Measurements from ENCODE around the gene PWWP3B.
"Not testable (repeated sequence)": the region's sequence is repeated elsewhere in the genome, so short reads cannot be mapped to it uniquely, and the experiment has no call there.

Gene PWWP3B

GRCh38 chrX:106168107-106168506 lies at the start of gene PWWP3B:
PWWP3B (plus strand) TSS chrX:106168305; CDS start chrX:106205433, 37,128 bp downstream.
- no peak for DNase-seq (ENCODE audit: low read depth, low spot score)

GRCh38 chrX:106139048-106139447 lies 29.1 kb upstream of the PWWP3B start:
- no peak for DNase-seq (ENCODE audit: low read depth, low spot score)

- no peak for DNase-seq (ENCODE audit: low read depth, low spot score)
These were observed 23.1 kb upstream of the PWWP3B start for GRCh38 chrX:106144755-106145639.

GRCh38 chrX:106150701-106151100 lies 17.4 kb upstream of the PWWP3B start:
- DNase-seq (ENCODE audit: low read depth, low spot score) = no peak

- DNase-seq (ENCODE audit: low read depth, low spot score) = no peak
These were observed 8.2 kb upstream of the PWWP3B start for GRCh38 chrX:106159861-106160282.

- no peak for DNase-seq (ENCODE audit: low read depth, low spot score)
These were observed 2.2 kb downstream of the PWWP3B start for GRCh38 chrX:106170318-106170717.

GRCh38 chrX:106171293-106171820 lies 3.3 kb downstream of the PWWP3B start:
- no peak for DNase-seq (ENCODE audit: low read depth, low spot score)

- no peak for DNase-seq (ENCODE audit: low read depth, low spot score)
These were observed 9.2 kb downstream of the PWWP3B start for GRCh38 chrX:106177106-106177981.

GRCh38 chrX:106177982-106178321 lies 9.8 kb downstream of the PWWP3B start:
- no peak for DNase-seq (ENCODE audit: low read depth, low spot score)

GRCh38 chrX:106178826-106179225 lies 10.7 kb downstream of the PWWP3B start:
- DNase-seq (ENCODE audit: low read depth, low spot score) = no peak

- DNase-seq (ENCODE audit: low read depth, low spot score) = not testable (repeated sequence)
These were observed 15.6 kb downstream of the PWWP3B start for GRCh38 chrX:106183685-106184084.

GRCh38 chrX:106201502-106202178 lies 33.5 kb downstream of the PWWP3B start:
- no peak for DNase-seq (ENCODE audit: low read depth, low spot score)

- DNase-seq (ENCODE audit: low read depth, low spot score) = no peak
These were observed 35.2 kb downstream of the PWWP3B start for GRCh38 chrX:106203315-106203714.

GRCh38 chrX:106208154-106208553 lies 40.0 kb downstream of the PWWP3B start:
- no peak for DNase-seq (ENCODE audit: low read depth, low spot score)
